ENCODE data around the gene RIN3.

DNA sequence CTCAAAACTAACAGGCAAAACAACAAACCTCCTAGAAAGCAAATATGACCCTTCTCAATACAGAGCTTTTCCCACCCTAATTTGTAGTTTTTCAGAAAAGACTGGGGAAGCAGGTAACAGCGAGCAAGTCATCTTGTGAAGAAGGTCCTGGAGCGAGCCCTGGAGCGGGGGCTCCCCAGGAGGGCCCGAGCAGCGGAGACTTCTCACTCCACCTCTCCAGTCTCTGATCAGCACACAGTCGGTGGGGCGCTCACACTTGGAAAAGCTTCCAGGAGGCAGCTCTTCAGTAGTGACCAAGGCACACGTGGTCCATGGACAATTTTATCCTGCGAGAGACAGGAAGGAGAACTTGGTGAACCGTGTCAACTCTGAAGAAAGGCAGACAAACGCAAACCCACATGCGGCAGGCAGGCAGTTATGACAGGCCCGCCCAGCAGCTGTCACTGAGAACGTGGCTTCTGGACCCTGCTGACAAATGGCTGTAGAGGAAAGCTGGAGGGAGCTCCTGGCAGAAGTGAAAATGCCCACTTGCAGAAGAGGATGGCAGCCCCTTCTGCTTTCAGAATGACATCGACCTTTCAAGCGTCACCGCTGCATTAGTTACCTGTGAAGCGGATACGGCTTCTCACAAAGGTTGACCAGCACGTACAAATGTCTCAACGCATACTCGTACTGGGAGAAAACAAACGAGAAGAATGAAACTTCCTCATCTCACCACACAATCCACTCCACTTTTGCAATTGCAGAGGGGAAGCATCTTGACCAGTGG lies 190.6 kb downstream of the RIN3 start:
- TF ChIP-seq, protein P1, sequence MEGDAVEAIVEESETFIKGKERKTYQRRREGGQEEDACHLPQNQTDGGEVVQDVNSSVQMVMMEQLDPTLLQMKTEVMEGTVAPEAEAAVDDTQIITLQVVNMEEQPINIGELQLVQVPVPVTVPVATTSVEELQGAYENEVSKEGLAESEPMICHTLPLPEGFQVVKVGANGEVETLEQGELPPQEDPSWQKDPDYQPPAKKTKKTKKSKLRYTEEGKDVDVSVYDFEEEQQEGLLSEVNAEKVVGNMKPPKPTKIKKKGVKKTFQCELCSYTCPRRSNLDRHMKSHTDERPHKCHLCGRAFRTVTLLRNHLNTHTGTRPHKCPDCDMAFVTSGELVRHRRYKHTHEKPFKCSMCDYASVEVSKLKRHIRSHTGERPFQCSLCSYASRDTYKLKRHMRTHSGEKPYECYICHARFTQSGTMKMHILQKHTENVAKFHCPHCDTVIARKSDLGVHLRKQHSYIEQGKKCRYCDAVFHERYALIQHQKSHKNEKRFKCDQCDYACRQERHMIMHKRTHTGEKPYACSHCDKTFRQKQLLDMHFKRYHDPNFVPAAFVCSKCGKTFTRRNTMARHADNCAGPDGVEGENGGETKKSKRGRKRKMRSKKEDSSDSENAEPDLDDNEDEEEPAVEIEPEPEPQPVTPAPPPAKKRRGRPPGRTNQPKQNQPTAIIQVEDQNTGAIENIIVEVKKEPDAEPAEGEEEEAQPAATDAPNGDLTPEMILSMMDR (IDR thresholded peaks at IDR 0.05) = no peak
- TF ChIP-seq, protein P2, sequence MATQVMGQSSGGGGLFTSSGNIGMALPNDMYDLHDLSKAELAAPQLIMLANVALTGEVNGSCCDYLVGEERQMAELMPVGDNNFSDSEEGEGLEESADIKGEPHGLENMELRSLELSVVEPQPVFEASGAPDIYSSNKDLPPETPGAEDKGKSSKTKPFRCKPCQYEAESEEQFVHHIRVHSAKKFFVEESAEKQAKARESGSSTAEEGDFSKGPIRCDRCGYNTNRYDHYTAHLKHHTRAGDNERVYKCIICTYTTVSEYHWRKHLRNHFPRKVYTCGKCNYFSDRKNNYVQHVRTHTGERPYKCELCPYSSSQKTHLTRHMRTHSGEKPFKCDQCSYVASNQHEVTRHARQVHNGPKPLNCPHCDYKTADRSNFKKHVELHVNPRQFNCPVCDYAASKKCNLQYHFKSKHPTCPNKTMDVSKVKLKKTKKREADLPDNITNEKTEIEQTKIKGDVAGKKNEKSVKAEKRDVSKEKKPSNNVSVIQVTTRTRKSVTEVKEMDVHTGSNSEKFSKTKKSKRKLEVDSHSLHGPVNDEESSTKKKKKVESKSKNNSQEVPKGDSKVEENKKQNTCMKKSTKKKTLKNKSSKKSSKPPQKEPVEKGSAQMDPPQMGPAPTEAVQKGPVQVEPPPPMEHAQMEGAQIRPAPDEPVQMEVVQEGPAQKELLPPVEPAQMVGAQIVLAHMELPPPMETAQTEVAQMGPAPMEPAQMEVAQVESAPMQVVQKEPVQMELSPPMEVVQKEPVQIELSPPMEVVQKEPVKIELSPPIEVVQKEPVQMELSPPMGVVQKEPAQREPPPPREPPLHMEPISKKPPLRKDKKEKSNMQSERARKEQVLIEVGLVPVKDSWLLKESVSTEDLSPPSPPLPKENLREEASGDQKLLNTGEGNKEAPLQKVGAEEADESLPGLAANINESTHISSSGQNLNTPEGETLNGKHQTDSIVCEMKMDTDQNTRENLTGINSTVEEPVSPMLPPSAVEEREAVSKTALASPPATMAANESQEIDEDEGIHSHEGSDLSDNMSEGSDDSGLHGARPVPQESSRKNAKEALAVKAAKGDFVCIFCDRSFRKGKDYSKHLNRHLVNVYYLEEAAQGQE (IDR thresholded peaks at IDR 0.05; ENCODE audit: insufficient read depth in 1 of 2, low read depth in 2 of 2, low read length in 1 of 2) = no peak

Measured in Panc1 (cell line).